IPS-11a (cell line): ENCODE measurements around the gene KLF11.
"Not testable (repeated sequence)": the region's sequence is repeated elsewhere in the genome, so short reads cannot be mapped to it uniquely, and the experiment has no call there.

Experiments used
- H3K4me3 ChIP-seq: one replicate; pipeline ENCODE4 v1.5.1; 2013; ENCODE audit warnings: low read depth, low read length, control low read depth

The KLF11 gene

GRCh38 chr2:10080536-10081304 is 37.4 kb downstream of the KLF11 start:
- peak overlapping the region; percentile 30 for H3K4me3 ChIP-seq

GRCh38 chr2:10083046-10083445 is 39.7 kb downstream of the KLF11 start:
- H3K4me3 ChIP-seq = no peak overlapping the region

GRCh38 chr2:10083692-10084211 is 40.4 kb downstream of the KLF11 start:
- H3K4me3 ChIP-seq = no peak overlapping the region

- no peak overlapping the region for H3K4me3 ChIP-seq
These were observed 41.0 kb downstream of the KLF11 start for GRCh38 chr2:10084223-10084865.

GRCh38 chr2:10085043-10085667 is 41.8 kb downstream of the KLF11 start:
- H3K4me3 ChIP-seq = no peak overlapping the region

GRCh38 chr2:10085668-10086059 is 42.3 kb downstream of the KLF11 start:
- no peak overlapping the region for H3K4me3 ChIP-seq

- no peak overlapping the region for H3K4me3 ChIP-seq
These were observed 43.6 kb downstream of the KLF11 start for GRCh38 chr2:10086950-10087349.

GRCh38 chr2:10087360-10087759 is 44.0 kb downstream of the KLF11 start:
- H3K4me3 ChIP-seq = no peak overlapping the region

GRCh38 chr2:10089565-10090190 is 46.3 kb downstream of the KLF11 start:
- H3K4me3 ChIP-seq = no peak overlapping the region

GRCh38 chr2:10091182-10091888 is 48.0 kb downstream of the KLF11 start:
- no peak overlapping the region for H3K4me3 ChIP-seq

- H3K4me3 ChIP-seq = not testable (repeated sequence)
These were observed 48.5 kb downstream of the KLF11 start for GRCh38 chr2:10091889-10092244.

- no peak overlapping the region for H3K4me3 ChIP-seq
These were observed 51.0 kb downstream of the KLF11 start for GRCh38 chr2:10094271-10094814.

- H3K4me3 ChIP-seq = no peak overlapping the region
These were observed 51.8 kb downstream of the KLF11 start for GRCh38 chr2:10095175-10095574.

GRCh38 chr2:10096641-10097040 is 53.3 kb downstream of the KLF11 start:
- H3K4me3 ChIP-seq = no peak overlapping the region

- H3K4me3 ChIP-seq = no peak overlapping the region
These were observed 54.2 kb downstream of the KLF11 start for GRCh38 chr2:10097352-10098148.

GRCh38 chr2:10101491-10101890 is 58.1 kb downstream of the KLF11 start:
- no peak overlapping the region for H3K4me3 ChIP-seq

- H3K4me3 ChIP-seq = no peak overlapping the region
These were observed 59.8 kb downstream of the KLF11 start for GRCh38 chr2:10103179-10103578.
